Measurements from ENCODE around the gene SLC25A21.

- TF ChIP-seq EZH2 (IDR thresholded peaks at IDR 0.05): no peak
- no peak for TF ChIP-seq CTCF (IDR thresholded peaks at IDR 0.05)
- TF ChIP-seq EZH2phosphoT487 (IDR thresholded peaks at IDR 0.05): no peak
Measured at GRCh38 chr14:36675581-36675980, 496.8 kb downstream of the SLC25A21 start.
